Limb (tissue), 2 donors: ENCODE data around the gene TRAPPC5.
"Not testable (repeated sequence)": the region's sequence is repeated elsewhere in the genome, so short reads cannot be mapped to it uniquely, and the experiment has no call there.

Experiments
- DNase-seq, 2 donors: peaks; one replicate each; pipeline ENCODE4 v3.0.0-alpha.2; 2016; ENCODE audit errors: extremely low spot score in 2 of 2

The TRAPPC5 gene

DNA sequence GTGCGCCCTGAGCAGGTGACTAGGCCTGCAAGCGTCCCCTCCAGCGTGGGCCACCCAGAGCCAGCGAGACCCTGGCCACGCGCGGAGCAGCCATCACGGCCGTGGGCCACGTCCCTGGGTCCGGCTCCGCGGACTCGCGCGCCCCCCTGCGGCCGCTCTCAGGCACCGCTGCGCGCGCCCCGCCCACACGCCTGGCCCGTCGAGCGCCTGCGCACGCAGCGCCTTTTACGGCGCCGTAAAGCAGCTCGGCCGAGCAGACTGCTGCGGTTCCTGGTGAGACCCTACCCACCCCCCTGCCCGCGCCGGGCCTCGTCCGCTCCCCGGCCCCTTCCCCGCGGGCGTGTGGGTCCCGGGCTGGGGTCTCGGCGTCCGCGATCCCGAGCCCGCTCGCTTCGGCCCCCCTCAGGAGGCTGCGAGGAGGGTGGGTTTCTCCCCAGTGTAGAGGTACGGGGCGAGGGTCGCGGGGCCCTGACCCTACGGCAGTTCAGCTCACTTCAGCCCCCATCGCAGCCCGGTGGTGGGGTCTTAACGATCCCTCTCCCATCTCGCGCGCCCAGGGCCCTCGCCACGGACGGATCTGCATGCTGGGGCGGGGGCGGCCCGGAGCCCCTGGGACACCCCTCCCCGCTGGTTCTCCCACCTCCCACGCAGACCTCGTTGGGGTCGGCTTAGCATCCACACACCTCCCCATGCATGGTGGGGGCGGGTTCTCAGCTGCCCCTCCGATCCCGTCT is at the start of gene TRAPPC5:
Gene TRAPPC5, plus strand, starts transcription at position 228 of the 734 bp plus-strand sequence. CDS start 1,421 bp downstream, outside the sequence.
- DNase-seq = peak; percentile 90 to 94

- DNase-seq = no peak
Observed at GRCh38 chr19:7631577-7631976, 49.1 kb upstream of the TRAPPC5 start.

DNA sequence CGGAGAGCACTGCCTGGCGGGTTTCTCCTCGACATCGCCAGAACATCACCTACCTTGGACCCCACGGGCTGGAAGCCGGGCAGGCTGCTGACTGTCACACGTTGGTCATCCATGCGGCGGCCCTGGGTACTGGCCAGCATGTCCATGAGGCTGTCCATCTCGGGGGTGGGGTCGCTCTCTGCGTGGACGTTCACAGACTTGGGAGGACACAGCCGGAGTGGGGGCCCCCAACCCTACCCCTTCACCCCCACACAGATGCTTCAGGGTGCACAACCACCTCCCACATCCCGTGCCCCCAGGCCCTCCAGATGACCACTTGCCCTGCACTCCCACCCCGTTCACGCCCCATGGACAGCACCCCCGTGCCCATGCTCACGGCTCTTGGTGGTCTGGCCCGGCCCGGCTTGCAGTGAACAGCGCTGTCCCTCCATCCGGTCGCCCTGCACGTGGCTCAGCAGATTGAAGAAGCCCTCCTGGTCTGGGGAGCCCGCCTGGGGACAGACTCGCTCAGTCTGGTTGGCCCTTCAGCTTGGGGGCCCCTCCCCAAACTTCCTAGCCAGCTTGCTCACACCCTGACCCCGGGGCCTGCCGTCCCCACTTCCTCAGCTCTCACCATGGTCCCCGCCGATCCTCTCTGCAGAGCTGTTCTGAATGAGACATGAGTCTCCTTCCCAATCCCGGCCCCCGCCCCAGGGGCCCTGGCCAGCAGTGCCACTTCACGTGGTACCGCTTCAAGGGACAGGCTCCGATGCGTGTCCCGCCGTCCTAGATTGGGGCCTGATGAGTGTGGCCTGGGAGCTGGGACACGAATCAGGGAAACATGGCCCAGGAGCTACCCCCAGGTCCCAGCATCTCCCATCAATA is 48.1 kb upstream of the TRAPPC5 start:
- DNase-seq = no peak

DNA sequence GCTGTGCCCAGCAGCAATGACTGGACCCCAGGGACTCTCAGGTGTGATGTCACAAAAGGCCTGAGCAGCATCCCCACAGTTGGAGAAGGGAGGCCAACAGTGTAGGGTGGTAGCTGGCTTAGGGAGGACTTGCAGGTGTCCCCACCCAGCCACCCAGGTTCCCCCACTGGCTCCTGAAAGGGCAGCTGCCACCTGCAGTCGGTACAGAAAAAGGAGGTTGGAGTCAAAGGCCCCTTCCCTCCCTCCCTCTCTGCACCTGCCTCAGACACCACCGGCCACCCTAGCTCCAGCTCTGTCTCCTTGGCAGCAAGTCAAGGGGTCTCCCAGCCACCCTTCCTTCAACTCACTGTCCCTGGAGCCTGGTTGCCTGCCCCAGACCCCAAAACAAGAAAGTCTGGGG is 46.9 kb upstream of the TRAPPC5 start, which contains the start of gene PCP2:
Gene PCP2, minus strand, starts transcription at position 22 of the 400 bp plus-strand sequence. CDS start 262 bp downstream, outside the sequence.
- no peak for DNase-seq

GRCh38 chr19:7635670-7636069 is 45.0 kb upstream of the TRAPPC5 start:
- no peak for DNase-seq

DNA sequence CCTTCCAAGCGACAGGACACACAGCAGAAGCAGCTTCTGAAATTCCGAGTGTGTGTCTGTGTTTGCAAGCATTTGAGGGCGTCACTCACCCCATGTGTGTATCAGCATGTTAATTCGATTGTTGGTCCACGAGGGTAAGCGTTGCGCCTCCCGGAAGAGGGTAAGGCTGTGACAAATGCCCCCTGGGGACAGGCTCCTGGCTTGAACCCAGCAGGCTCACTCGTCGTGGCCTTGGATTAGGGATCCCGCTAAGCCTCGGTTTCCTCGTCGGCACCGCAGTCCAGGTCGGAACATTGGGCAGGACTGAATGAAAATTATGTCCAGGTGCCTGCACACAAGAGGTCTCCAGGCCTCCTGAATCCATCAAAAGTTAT is 44.3 kb upstream of the TRAPPC5 start:
- DNase-seq = no peak

- DNase-seq = peak in 1 of 2 donors; percentile 51
Observed at GRCh38 chr19:7636691-7637373, 43.8 kb upstream of the TRAPPC5 start, which contains the start of gene STXBP2. Gene STXBP2 (plus strand): TSS chr19:7637110. CDS start chr19:7637150, 40 bp downstream.

DNA sequence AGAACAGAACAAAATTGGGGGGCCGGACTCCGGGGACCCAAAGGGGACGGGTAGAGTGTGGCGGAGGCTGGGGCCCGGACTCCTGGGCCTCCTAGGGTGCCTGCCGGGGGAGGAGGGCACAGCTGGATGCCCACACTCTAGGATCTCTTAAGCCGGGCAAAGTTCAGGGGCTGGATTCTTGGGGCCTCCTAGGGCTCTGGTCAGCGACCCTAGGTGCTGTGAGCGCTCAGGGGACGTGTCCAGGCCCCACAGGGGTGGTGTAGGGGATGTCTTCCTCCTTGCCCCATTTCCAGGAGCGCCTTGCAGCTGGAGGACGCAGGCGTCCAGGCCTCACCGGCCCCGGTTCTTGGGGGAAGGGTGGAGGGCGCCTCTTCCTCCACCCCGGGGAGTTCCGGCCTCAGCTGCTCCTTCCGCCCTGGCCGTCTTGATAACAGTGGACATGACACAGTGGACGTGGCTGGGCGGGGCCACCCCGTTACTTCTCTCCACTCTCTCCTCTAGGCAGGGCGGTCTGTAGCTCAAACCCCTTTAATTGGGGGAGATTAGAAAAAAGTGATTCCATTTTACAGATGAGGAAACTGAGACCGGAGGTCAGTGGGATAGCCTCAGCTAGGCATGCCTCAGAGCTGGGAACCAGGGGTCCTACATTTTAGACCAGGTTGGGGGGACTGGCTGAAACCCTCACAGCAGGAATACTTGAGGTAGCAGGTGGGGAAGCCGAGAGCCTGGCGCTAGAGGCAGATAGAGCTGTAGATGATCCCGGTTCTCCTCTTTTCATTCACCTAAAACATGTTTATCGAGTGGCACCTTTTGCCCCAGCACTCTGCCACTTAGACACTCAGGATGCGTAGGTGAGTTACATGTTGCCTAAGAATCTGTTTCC is 43.0 kb upstream of the TRAPPC5 start:
- no peak for DNase-seq

DNA sequence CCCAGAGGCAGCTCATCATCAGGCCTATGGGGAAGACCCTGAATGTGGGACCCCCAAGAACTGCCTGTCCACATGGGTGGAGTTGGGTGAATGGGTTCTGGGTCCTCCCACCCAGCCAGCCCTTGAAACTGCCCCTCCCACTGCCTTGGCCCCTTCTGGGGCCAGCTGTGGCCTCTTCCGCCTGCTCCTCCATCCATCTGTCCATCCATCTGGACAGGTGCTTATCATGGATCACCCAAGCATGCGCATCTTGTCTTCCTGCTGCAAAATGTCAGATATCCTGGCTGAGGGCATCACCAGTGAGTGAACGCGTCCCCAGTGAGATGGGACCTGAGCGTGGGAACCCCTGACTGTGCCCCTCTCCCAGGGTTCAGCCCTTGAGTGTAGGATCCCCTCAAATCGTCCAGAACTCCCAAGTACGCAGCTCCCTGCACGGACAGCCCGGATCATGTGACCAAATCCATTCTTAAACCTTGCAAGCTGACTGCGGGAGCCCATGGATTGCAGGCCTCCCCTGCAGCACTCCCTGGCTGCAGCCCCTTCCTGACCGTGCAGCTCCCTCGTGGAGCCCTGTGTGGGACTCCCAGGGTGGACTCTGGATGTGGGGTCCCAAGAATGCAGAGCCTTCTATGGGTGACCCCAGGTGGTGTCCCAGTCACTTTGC is 41.7 kb upstream of the TRAPPC5 start:
- DNase-seq = no peak

- DNase-seq = no peak
Observed at GRCh38 chr19:7639863-7640348, 40.7 kb upstream of the TRAPPC5 start.

- DNase-seq = no peak
Observed at GRCh38 chr19:7640803-7641202, 39.8 kb upstream of the TRAPPC5 start.

- no peak for DNase-seq
Observed at GRCh38 chr19:7641290-7642276, 39.0 kb upstream of the TRAPPC5 start.

GRCh38 chr19:7642295-7643030 is 38.2 kb upstream of the TRAPPC5 start:
- DNase-seq = no peak

GRCh38 chr19:7643031-7643415 is 37.6 kb upstream of the TRAPPC5 start:
- DNase-seq = no peak

DNA sequence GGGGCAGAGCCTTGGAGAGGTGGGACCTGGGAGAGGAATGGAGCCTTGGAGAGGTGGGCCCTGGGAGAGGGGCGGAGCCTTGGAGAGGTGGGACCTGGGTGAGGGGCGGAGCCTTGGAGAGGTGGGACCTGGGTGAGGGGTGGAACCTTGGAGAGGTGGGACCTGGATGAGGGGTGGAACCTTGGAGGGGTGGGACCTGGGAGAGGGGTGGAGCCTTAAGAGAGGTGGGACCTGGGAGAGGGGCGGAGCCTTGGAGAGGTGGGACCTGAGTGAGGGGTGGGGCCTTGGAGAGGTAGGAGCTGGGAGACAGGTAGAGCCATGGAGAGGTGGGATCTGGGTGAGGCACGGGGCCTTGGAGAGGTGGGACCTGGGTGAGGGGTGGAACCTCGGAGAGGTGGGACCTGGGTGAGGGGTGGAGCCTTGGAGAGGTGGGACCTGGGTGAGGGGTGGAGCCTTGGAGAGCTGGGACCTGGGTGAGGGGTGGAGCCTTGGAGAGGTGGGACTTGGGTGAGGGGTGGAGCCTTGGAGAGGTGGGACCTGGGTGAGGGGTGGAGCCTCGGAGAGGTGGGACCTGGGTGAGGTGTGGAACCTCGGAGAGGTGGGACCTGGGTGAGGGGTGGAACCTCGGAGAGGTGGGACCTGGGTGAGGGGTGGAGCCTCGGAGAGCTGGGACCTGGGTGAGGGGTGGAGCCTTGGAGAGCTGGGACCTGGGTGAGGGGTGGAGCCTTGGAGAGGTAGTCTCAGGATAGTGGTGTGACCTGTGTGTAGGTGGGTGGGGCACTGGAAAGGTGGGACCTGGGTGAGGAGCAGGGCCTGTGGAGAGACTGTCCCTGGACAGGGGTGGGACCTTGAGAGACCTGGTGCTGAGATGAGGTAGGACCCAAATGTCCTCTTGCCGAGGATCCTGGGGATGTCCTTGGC is 36.7 kb upstream of the TRAPPC5 start:
- not testable (repeated sequence) for DNase-seq

- no peak for DNase-seq
Observed at GRCh38 chr19:7644550-7644877, 36.1 kb upstream of the TRAPPC5 start.

DNA sequence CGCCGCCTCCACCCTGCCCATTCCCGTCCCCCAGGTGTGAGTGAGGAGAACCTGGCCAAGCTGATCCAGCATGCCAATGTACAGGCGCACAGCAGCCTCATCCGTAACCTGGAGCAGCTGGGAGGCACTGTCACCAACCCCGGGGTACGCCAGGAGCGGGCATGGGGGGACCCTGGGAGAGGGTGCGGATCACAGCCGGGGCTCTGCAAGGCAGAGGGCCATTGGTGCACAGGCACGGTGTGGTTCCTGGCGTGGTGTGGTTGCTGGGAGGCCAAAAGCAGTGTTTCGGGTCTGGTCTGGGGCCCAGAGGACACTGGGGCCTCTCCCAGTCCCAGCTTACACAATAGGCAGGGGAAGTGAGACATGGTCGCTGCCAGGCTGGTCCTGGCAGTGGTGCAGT is 35.5 kb upstream of the TRAPPC5 start:
- DNase-seq = no peak
